Loucy (cell line): ENCODE data around the gene VPREB3.

ENCODE experiments used
- CTCF ChIP-seq: fragments of 200-600 bp; sonication (generic); conservative IDR thresholded peaks from 2 replicates; pipeline ENCODE4 v1.5.1; 2014; ENCODE audit warnings: mild to moderate bottlenecking, antibody characterized with exemption, low read length
- EZH2phosphoT487 ChIP-seq: fragments of 200-600 bp; IDR thresholded peaks from 2 replicates; pipeline ENCODE4 v1.6.1; 2018; ENCODE audit warnings: antibody characterized with exemption, mild to moderate bottlenecking, moderate library complexity, borderline replicate concordance

GRCh38 chr22:23801886-23802377 is 47.7 kb upstream of the VPREB3 start:
- TF ChIP-seq CTCF (no peak), EZH2phosphoT487 (no peak)
